ENCODE results near the gene KCNJ9. TPM values are rescaled to one million over a fixed set of nuclear protein-coding genes. Genes with fewer than 3 reads are reported as not detected.

Gene KCNJ9
- total RNA-seq, 6 experiments from 2014 or later, result not detected

DNA sequence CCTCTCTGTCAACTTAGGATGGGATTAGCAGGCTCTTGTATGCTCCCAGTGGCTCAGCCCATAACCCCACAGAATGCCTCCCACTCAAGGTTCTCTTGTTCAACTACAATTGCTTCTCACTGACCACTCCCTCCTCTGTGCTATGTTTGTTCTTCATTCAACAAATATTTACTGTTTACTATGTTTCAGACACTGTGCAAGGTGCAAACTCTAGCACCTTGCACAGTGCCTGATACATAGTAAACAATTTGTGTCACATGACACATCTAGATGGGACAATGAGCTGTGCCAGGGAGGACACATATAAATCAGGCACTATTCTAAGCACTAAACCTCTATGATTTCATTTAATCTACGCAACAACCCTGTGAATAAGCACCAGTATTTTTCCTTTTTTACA lies 49.6 kb downstream of the KCNJ9 start:
- WGBS (ENCODE audit: insufficient coverage, low coverage, low lambda C conversion rate, missing lambda C conversion rate), result 88% methylated on average over 1 of the region's 1 CpG
- H3K27ac ChIP-seq, result no peak overlapping the region
- TF ChIP-seq, protein P1, sequence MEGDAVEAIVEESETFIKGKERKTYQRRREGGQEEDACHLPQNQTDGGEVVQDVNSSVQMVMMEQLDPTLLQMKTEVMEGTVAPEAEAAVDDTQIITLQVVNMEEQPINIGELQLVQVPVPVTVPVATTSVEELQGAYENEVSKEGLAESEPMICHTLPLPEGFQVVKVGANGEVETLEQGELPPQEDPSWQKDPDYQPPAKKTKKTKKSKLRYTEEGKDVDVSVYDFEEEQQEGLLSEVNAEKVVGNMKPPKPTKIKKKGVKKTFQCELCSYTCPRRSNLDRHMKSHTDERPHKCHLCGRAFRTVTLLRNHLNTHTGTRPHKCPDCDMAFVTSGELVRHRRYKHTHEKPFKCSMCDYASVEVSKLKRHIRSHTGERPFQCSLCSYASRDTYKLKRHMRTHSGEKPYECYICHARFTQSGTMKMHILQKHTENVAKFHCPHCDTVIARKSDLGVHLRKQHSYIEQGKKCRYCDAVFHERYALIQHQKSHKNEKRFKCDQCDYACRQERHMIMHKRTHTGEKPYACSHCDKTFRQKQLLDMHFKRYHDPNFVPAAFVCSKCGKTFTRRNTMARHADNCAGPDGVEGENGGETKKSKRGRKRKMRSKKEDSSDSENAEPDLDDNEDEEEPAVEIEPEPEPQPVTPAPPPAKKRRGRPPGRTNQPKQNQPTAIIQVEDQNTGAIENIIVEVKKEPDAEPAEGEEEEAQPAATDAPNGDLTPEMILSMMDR (IDR thresholded peaks at IDR 0.05), result no peak
- no peak for TF ChIP-seq POLR2A (IDR thresholded peaks at IDR 0.05)

DNA sequence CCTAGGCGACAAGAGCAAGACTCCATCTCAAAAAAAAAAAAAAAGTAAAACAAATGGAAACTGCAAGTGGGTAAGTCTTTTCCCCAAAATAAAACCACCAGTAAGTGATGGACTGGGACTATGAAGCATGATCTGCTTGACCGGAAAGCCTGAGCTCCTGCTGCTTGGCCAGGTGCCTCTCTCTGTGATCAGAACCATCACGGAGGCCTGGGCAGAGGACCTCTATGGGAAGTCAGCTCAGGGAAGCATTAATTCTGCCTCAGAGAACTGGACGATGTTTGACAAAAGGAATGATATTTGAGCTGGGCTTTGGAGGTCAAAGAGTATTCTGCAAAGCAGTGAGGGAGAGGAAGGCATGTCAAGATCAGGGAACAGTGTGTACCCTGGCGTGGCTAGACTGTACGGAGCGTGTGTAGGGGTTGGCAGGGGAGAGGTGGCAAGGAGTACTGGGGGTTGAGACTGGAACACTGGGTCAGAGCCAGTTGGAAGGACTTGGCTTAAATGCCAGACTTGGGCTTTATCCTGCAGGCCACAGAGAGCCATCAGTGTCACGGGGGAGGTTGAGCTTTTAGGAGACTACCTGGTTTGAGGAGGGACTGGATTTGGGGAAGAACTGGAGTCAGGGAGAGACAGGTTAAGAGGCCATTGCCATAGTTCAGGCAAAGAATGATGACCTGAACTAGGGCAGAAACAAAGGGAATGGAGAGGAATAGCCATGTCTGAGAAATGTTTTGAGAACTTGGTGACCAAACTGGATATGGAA lies 50.6 kb downstream of the KCNJ9 start:
- intact Hi-C loops (cut with DNase I), result no loop called here
- Histone ChIP-seq H3K36me3 (no peaks in the 10 kb centered on the region), H3K27me3 (no peaks in the 10 kb centered on the region), H3K9me3 (no peaks in the 10 kb centered on the region), H3K27ac (no peak overlapping the region), H3K4me3 (no peak overlapping the region), H3K4me1 (no peaks in the 10 kb centered on the region)
- DNase-seq, result peak in 1 of 3 donors; percentile 53
- ATAC-seq, result peak in 2 of 4 donors; percentile 51 to 78
- no peak for TF ChIP-seq POLR2A (IDR thresholded peaks at IDR 0.05)
- TF ChIP-seq, protein P1 (IDR thresholded peaks at IDR 0.05), result no peak
- WGBS (ENCODE audit: insufficient coverage, low coverage, low lambda C conversion rate, missing lambda C conversion rate), result 56% methylated on average over 8 of the region's 8 CpGs

More for the DNA sequence above, 49.6 kb downstream of the KCNJ9 start:
- Histone ChIP-seq H3K36me3 (no peaks in the 10 kb centered on the region), H3K9me3 (no peaks in the 10 kb centered on the region), H3K4me1 (no peaks in the 10 kb centered on the region), H3K4me3 (no peak overlapping the region), H3K27me3 (no peaks in the 10 kb centered on the region)
- DNase-seq (no peak), ATAC-seq (no peak)
- intact Hi-C loops (cut with DNase I), result no loop called here

DNA sequence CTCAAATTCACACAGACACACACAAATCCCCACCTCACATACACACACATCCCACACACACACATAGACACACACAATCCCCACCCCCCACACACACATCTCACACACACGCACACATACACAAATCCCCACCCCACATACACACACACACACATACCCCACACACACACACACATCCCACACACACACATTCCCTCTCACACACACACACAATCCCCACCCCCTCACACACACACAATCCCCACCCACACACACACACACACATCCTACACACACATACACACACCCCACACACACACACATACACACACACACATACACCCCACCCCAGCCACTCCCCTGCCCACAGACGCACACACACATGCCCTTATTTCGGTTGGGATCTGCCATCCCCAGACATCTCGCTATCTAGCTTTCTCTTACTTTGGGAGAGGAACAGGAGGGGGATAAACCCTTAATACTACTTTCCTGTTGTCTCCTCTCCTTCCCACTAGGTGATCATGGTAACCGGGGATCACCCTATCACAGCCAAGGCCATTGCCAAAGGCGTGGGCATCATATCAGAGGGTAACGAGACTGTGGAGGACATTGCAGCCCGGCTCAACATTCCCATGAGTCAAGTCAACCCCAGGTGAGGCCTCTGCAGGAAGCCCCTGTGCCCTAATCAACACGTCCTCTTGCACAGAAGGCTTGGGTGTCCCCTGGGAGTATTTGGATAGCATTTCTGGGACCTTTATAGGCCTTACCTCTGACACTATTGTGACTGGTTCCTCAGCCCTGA lies 52.8 kb downstream of the KCNJ9 start:
- no peaks in the 10 kb centered on the region for H3K9me3 ChIP-seq
- intact Hi-C loops (cut with DNase I), result no loop called here
- H3K36me3 ChIP-seq, result no peaks in the 10 kb centered on the region
- H3K4me3 ChIP-seq, result no peak overlapping the region
- ATAC-seq, result no peak
- no peaks in the 10 kb centered on the region for H3K27me3 ChIP-seq
- 86% methylated on average over 8 of the region's 9 CpGs for WGBS (ENCODE audit: insufficient coverage, low coverage, low lambda C conversion rate, missing lambda C conversion rate)
- TF ChIP-seq, protein P1 (IDR thresholded peaks at IDR 0.05), result no peak
- no peak for TF ChIP-seq POLR2A (IDR thresholded peaks at IDR 0.05)
- no peaks in the 10 kb centered on the region for H3K4me1 ChIP-seq
- DNase-seq, result no peak
- H3K27ac ChIP-seq, result no peak overlapping the region

DNA sequence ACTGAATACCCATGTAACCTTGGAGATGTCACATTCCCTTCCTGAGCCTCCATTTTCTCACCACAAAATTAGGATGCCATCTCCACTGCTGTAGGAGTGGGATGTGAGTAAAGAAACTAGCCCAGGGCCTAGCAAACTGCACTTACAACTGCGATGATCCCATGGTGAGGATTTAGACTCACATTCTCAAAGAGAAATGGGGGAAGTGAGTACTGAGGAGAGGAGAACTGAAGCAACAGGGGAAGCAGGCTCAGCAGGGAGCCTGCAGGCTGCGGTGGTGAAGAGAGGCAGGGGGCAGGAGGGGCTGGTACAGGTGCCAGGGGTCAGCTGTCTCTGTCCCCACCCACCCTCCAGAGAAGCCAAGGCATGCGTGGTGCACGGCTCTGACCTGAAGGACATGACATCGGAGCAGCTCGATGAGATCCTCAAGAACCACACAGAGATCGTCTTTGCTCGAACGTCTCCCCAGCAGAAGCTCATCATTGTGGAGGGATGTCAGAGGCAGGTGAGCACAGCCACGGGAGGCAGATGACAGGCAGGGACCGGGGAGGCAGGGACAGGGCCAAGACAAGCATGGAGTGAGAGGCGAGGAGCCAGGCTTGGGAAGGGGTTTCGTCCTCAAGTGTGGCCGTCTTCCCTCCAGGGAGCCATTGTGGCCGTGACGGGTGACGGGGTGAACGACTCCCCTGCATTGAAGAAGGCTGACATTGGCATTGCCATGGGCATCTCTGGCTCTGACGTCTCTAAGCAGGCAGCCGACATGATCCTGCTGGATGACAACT lies 53.6 kb downstream of the KCNJ9 start:
- Histone ChIP-seq H3K4me3 (no peak overlapping the region), H3K36me3 (no peaks in the 10 kb centered on the region), H3K27me3 (no peaks in the 10 kb centered on the region), H3K9me3 (no peaks in the 10 kb centered on the region), H3K27ac (no peak overlapping the region), H3K4me1 (no peaks in the 10 kb centered on the region)
- DNase-seq, result no peak
- ATAC-seq, result peak in 1 of 4 donors; percentile 18
- TF ChIP-seq, protein P1 (IDR thresholded peaks at IDR 0.05), result no peak
- no peak for TF ChIP-seq POLR2A (IDR thresholded peaks at IDR 0.05)
- 76% methylated on average over 9 of the region's 20 CpGs for WGBS (ENCODE audit: insufficient coverage, low coverage, low lambda C conversion rate, missing lambda C conversion rate)
- intact Hi-C loops (cut with DNase I), result no loop called here

Measured in right lobe of liver (tissue), 6 donors.